Ovary (tissue), 3 donors: Measurements from ENCODE around the gene BAZ1A.

Experiments used
- CTCF ChIP-seq, 3 donors: fragments of 450-650 bp in 2 of 3; fragments of 200-600 bp in 1 of 3; IDR thresholded peaks; one replicate each; pipeline versions ENCODE4 v1.5.1 to v1.8.0; 2016 to 2022; ENCODE audit warnings: antibody characterized with exemption in 3 of 3, mild to moderate bottlenecking in 1 of 3
- EP300 ChIP-seq: sonication (generic); formaldehyde crosslinking; IDR thresholded peaks from one replicate; pipeline ENCODE4 v1.6.1; 2017; ENCODE audit warnings: antibody characterized with exemption
- POLR2A ChIP-seq: fragments of 450-650 bp; IDR thresholded peaks from one replicate; pipeline ENCODE4 v1.6.1; 2017; ENCODE audit warnings: antibody characterized with exemption, mild to moderate bottlenecking, moderate library complexity
- donor health status: DM: no; HTN: no; CAD: no.

DNA sequence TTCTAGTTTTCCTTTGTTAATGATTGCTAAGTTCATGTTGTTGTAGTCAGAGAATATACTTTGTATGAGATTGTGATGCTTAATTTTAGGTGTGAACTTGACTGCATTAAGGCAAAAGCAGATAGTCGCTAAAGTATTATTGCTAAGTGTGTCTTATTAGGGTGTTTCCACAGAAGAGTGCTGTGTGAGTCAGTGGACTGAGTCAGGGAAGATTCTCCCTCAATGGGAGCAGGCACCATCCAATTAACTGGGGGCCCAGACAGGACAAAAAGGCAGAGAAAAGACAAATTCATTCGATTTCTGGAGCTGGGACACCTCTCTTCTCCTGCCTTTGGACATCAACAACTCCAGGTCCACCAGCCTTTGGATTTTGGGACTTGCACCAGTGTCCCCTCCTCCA is 48.5 kb downstream of the BAZ1A start:
- TF ChIP-seq CTCF (IDR thresholded peaks at IDR 0.05) (no peak), EP300 (no peak), POLR2A (no peak)
